NCI-H524 (cell line): ENCODE results near the gene CDC42BPB.
"Not testable (repeated sequence)": the region's sequence is repeated elsewhere in the genome, so short reads cannot be mapped to it uniquely, and the experiment has no call there.

Experiments used
- DNase-seq, 2 experiments: peaks; one replicate each; lab custom pipeline; 2025; lab: John Stamatoyannopoulos, UW

CDC42BPB gene

DNA sequence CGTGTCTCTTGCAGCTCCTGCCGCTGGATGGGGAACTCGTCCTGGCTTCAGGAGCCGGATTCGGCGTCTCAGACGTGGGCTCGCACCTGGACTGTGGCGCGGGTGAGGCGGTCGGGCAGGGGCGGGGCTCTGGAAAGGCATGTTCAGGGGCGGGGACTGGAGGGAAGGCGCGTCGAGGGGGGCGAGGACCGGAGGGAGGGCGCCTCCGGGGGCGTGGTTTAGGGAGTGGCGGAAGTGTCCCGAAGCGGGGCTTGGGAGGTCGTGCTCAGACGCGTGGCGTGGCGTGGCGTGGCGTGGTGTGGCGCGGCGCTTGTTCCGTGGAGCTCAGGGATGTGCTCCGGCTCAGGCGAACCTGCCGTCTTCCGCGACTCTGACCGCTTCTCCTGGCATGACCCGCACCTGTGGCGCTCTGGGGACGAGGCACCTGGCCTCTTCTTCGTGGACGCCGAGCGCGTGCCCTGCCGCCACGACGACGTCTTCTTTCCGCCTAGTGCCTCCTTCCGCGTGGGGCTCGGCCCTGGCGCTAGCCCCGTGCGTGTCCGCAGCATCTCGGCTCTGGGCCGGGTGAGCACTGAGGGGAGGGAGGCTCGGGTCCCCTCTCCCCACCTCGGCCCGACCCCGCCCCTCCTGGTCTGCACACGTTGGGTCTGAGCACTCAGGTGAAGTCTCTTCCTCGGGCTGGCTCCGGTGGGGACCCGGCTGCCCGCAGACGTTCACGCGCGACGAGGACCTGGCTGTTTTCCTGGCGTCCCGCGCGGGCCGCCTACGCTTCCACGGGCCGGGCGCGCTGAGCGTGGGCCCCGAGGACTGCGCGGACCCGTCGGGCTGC, 128.7 kb downstream of the CDC42BPB start:
- DNase-seq: peak; percentile 74 to 85

DNA sequence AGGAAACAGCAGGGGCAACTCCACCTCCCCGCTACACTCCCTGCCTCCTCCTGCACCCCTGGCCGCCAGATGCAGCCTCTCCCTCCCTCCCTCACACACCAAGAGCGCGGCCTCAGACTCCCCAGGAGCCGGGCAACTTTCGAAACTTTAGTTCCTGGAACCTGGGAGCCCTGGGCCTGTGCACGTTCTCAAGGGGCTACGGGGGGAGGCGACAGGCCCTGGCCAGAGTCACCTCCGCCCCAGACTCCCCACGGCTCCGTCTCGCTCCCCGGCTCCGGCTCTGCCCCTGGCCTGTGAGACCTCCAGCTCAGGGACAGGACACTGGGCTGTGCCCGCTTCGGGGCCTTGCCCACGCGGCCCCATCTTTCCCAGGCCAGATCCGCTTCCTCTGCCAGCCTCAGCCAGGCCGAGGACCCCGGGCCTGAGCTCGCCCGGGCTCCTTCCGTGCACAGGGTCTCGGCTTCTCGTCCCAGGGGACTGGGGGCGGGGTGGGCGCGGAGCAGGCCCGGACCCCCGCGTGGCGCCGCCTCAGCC, 129.4 kb downstream of the CDC42BPB start:
- peak; percentile 29 to 62 for DNase-seq

DNA sequence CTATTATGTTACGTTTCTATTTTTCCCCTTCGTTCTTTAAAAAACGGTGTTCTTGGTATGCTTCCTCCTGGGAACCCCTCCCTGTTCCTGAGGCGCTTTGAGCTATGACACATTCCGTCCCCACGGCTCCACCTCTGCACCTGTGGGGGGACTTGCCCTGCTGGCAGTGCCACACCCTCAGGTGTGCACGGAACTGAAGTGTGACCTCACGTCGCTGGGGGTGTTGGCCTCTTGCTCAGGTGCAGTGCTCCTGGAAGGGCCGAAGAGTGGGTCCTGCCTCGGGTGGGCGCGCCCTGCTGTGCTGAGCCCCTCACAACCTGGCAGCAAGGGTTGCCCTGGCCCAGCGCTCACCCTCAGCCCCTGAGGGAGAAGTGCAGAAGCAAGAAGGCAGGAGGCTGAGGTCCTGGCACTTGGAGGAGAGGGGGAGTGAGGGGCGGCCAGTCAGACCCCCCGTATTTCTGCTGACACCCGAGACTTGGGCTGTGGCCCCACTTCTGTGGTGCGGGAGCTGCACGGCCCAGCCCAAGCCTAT, 129.9 kb downstream of the CDC42BPB start:
- DNase-seq: peak in 1 of 2 experiments; percentile 48

DNA sequence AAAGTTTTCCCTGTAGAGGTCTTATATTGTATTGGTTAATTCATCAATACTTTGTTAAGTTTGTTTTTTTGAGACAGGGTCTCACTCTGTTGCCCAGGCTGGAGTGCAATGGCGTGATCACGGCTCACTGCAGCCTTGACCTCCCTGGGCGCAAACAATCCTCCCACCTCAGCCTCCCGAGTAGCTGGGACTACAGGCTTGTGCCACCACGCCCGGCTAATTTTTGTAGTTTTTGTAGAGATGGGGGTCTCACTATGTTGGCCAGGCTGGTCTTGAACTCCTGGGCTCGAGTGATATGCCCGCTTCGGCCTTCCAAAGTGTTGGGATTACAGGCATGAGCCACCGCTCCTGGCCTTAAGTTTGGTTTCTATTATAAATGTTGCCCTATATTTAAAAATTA, 130.5 kb downstream of the CDC42BPB start:
- not testable (repeated sequence) for DNase-seq

DNA sequence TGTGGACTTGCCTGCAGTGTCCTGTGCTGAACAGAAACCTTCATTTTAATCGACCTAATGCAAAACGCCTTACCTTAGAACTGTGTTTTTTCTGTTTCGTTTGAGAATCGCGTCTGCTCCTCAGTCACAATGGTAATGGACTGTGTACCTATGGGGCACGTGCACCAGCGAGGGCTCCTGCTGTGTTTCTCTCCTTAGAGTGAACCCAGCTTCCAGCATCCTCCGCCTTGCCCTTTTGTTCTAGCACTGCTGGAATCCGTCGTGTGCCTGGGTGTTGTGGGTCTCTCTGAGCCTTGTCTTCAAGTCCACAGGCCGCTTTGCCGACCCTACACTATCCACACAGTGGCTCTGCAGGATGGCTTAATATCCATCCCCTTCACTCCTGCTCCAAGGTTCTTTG, 131.2 kb downstream of the CDC42BPB start:
- DNase-seq: no peak

DNA sequence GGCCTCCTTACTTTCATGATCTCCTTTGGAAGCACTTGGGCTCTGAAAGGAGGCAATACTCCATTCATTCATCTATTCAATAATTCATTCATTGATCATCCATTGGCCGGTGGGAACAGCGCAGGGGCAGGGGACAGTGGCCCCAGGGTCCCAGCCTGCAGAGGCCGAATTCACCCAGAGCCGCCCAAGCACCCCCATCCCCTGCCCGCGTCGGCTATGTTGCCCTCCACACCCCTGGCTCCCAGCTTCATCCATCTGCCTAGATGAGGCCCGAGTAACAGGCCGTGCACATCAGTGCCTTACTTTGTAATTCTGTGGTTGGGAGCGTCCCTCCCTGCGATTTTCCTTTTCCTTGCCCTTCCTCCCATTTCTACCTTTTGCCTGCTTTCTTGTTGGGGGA, 131.7 kb downstream of the CDC42BPB start:
- no peak for DNase-seq

DNA sequence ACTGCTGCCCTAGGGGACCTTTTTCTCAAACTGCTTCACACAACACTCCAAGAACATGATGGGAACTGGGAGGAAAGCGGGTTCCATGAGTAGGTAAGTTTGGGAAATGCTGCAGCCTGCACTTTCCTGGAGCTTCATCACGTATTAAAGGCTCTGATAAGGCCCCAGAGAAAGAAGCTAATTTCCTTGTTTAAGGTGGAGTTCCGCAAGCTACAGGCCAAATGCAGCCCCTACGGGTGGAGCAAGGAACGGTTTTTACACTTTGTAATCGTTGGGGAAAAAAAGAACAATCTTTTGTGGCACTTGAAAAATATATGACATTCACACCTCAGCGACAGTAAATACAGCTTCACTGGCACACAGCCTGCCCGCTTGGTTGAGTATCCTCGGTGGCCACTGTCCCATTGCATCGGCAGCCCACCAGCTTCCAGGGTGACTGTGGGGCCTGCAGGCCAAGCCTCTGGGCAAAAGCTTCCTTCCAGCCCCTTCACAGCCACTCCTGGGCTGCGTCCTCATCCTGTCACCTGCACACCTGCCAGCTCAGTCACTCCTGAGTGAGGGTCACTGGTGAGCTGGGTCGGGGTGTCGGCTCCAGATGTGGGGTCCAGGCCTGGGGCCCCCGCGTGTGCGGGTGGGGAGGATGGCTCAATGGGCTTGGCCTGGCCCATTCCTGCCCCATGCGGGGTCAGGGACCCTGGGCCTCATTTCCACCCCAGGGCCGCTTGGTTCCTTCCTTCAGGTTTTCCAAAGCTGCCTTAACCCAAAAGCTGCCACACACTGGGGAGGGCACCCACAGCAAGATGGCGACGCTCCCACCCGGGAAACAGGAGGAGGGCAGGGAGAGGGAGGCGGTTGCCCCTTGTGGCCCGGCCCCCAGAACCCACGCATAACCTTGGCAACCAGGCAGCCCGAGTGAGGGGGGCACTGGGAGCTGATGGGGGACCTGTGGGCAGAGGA, 132.4 kb downstream of the CDC42BPB start:
- DNase-seq: no peak

DNA sequence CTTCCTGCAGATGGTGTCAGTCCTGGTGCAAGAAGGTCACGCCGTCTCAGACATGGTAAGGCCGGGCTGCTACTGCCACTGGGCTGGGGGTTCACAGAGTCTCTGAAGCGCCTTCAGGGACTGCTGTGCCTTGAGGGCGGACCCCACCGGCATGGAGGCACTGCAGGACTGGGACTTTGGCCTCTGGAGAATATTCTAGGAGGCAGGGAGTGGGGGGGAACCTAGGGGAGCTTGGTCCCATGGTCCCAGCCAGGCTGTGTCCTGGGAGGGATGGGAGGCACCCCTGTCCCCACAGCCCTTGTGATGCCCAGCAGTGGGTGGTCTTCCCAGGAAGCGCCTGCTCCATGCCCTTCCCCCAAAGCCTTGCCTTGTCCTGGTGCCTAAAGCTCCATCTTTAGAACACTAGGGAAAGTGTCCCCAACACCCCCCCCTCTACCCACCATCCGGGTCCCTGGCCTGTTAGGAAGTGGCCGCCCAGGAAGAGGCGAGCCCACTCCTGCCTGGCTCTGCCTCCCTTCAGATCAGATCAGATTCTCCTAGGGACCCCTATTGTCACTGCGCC, 133.3 kb downstream of the CDC42BPB start:
- no peak for DNase-seq

DNA sequence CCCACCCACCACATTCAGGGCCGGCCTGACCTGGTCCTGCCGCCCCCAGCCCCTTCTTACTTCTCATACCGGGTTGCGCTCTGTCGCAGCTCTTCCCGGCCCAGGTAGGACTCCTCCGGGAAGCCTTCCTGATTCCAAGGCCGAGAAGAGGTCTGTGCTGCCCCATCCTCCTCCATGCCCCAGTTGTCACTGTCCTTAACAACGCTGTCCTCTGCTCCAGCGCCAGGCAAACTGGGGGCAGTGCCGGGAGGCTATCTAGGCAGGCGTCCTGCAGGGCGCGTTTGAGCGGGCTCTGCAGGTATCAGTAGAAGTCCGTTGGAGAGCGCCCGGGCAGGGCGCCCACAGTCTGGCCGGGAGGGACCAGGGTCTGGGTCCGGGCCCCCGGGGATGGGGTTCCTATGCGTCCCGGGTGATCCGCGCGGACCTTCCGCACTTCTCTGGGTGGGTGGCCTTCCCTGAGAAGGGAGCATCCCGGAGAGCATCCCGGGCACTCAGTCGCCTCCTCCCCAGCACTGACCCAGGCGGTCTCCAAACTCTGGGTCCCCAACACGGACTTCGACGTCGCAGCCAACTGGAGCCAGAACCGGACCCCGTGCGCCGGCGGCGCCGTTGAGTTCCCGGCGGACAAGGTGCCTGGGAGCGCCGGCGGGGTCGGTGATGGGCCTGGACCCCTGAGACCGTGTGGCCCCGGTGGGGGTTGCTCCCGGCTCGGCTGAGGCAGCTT, 134.0 kb downstream of the CDC42BPB start:
- no peak for DNase-seq

DNA sequence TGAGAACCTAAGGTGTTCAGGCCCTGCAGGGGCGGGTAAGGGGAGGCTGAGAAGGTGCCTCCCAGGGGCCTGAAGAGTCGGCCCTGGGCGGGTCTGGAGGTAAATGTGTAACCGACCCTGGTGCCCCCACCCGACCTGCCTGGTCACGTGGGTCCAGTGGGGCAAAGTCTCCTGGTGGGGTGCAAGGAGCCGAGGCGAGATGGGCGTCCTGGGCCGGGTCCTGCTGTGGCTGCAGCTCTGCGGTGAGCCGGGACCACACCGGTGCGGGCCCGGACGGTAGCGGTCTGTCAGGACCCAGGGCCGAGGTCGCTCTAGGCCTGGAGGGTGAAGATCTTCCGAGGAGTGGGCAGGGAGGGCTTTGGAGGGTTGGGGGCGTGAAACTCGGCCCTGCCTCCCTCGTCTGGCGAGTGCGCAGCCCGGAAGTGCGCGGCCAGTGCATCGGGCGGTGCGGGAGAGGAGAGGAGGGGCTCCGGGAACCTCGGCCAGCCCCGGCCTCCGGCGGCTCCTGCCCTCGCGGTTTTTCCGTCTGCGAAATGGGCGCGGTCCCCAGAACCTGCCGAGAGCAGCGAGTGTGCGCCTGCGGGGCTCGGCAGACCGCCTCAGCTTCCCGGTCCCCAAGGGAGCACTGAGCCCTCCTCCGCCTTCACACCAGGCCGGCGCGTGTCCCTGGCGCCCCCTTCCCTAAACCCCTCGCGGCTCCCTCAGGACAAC, 134.7 kb downstream of the CDC42BPB start, which contains the start of gene AMN:
TSS of gene AMN (plus strand) at position 174 of the 711 bp plus-strand sequence. CDS start at position 200, 26 bp downstream.
- DNase-seq: no peak

DNA sequence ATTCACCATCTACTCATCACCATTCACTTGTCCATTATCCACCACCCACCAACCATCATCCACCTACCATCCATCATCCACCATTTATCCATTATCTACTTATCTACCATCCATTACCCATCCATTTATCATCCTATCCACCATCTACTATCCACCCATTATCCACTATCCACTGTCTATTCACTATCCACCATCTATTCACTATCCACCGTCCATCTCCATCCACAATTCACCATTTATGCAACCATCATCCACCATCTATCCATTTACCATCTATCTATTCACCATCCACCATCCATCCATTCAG, 136.4 kb downstream of the CDC42BPB start:
- DNase-seq: no peak

DNA sequence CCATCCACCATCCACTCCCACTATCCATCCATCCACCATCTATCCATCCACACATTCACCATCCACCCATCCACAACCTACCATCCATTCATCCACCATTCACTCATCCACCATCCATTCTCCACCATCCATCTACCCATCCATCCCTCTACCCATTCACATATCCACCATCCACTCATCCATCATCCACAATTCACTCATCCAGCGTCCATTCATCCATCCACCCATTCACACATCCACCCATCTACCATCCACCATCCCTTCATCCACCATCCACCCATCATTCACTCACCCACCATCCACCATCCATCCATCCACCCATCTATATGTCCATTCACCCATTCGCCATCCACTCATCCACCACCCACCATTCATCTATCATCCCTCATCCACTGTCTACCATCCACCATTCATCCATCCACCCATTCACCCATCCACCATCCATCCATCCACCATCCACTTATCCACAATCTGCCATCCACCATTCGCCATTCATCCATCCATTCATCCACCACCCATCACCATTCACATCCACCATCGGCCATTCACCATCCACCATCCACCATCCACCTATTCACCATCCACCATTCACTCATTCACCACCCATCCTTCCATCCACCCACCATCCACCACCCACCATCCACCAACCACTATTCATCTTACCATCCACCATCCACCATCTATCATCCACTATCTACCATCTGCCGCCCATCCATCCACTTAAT, 136.9 kb downstream of the CDC42BPB start:
- no peak for DNase-seq

DNA sequence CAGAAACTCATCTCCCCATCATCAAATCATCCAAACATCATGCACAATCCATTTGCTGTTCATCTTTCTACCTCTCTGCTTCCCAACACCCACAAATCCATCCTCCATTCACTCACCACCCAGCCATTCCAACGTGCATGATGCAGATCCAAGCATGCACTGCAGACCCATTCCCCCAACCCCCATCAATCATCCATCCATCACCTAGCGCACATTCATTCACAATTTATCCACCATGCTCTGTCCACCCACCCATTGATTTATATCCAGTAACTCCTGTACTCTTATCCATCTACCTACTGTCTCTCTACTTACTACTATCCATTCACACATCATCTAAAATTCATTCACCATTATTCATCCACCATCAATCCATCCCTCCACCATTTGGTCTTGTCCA, 138.9 kb downstream of the CDC42BPB start:
- no peak for DNase-seq

DNA sequence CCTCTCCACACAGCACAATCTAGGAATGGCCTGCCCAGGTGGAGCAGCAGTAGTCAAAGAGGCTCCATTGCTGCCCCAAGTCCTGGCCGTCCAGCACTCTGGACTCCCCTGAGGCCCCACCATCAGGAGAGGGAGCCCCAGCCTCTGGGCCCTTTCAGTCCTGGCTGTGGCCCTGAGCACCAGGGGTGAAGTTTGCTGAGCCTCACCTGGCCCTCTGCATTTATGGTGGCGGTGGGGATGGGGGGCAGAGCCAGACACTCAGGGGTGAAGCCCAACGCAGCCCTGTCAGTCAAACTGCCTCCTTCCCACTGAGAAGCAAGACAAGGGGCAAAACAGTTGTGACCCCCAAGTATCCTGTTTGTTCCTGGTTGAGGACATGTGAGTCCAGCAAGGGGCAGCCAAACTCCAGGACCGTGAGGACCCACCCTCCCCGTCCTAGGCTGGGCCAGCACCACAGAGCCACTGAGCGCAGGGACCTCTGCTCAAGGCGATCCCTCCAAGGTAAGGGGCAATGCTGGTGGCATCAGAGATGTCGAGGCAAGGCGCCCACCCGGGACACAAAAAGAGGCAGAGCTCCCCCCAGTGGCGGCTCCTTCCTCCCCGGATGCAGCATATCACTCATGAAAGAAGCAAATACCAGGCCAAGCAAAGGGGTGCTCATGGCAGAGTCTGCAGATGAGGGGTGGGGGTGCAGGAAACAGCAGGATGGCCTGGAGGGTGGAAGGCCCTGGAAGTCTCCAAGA, 139.7 kb downstream of the CDC42BPB start:
- DNase-seq: peak; percentile 53 to 81

DNA sequence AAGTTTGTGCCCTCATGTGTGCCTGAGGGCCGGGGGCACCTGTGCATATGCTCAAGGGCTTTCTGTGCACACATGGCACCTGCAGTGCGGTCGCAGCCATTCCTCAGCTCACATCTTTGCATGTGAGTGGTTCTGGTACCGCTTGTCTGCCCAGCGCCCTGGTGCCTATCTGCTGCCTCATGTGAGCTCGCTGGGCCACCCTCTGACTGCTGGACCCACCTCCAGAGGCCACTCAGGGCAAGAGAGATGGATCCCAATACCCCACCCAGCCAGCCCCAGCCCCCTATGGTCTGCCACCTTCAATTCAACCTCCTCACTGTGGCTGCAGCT, 140.3 kb downstream of the CDC42BPB start:
- DNase-seq: no peak

DNA sequence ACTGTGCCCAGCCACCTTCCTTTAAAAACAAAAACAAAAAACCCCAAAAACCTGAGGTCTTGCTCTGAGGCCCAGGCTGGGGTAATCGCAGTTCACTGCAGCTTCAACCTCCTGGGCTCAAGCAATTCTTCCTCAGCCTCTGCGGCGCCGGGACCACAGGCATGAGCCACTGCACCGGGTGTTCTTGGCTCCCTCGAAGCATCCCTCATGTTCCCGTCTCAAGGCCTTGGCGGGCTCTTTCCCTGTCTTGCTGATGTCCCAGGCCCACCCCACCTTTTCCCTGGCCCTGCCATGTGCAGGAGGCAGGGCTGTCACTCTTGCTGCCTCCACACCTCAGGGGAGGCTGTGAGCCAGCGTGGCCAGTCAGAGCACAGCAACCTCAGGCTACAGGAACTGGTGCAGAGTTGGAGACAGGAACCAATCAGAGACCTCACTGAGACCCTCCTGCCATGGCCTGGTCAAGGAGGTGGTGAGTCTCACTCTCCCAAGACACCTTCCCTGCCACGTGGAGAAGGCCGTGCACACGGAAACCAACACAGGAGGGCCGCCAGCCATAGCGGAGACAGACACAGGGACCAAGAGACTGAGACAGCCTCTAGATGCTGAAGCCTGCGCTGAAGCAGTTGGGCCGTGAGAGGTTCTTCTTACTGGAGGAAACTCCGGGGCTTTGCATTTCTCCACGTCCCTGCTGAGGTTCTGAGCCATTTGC, 140.8 kb downstream of the CDC42BPB start:
- DNase-seq: no peak

DNA sequence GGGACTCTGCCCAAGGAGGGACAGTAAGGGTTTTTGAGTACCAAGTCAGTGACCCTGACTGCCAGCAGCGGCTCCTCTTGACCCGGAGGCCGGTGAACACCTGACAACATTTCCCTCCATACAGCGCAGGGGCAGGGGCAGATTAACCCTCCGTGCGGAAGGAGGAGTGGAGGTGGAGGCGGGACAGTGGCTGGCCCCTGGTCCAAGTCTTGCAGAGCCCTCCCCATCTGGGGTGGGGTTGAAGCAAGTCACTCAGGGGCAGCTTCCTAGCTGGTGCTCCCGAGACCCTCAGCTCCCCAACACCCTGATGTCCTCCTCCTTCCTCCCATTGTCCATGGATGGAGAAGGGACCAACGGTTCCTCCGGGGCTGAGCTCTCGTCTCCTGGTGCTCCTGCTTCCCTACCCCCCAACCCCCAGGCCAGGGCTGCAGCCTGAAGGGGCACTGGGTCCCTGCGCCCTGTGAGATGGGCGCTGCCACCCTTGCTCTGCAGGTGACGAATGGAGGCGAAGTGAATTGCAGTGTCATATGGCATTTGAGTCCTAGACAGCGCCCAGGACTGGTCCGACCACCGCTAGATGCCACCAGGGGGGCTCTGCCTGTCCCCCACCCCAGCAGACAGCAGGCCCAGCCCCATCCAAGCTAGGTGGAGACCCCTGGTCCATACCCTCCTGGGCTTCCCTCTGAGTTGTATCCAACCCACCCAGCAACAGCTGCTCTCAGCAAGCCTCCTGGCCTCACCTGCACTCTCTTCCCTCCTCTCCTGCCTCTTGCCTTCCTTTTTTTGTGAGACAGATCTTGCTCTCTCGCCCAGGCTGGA, 141.8 kb downstream of the CDC42BPB start:
- no peak for DNase-seq
